22Rv1 (cell line): ENCODE data around the gene ACOT7.

Source experiments
- H3K27ac ChIP-seq: fragments of 450-650 bp; 2 replicates; pipeline ENCODE4 v1.5.1; 2017
- CTCF ChIP-seq: fragments of 450-650 bp; IDR thresholded peaks from 2 replicates; pipeline ENCODE4 v1.5.1; 2017; ENCODE audit warnings: mild to moderate bottlenecking
- ZFX ChIP-seq: fragments of 450-650 bp; IDR thresholded peaks from 2 replicates; pipeline ENCODE4 v1.6.1; 2017; ENCODE audit warnings: antibody characterized with exemption, borderline replicate concordance

The ACOT7 gene

DNA sequence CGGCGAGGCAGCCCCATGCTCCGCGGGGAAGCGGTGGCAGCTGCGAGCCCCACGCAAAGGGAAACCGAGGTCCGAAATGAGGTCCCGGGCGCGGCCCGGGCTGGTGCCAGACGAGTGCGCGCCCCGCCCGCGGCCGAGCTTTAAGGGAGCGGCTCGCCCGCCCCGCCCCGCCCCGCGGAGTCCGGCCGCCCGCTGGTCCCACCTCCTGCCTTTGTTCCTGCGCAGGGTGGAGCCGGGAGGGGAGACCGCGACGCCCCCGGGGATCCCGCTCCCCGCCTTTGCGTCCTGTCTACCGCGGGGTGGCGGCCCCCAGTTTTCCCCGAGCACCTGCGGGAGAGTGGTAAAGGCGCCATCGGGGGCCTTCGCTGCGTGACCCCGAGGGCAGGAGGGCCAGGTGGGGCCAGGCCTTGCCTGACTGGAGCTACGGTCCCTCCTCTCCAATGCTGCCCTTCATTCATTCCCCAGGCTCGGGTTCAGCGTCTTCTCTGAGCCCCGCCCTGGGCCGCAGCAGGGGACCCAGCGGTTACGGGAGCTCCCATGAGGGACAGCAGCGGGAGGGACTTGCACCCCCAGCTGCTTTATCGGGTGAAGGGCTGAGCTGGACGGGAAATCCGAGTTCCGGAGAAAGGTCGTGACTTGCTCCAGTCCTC lies 26.4 kb upstream of the ACOT7 start, which contains the start of gene HES2:
HES2 (minus strand) TSS at position 116 of the 650 bp plus-strand sequence; CDS start at position 17, 99 bp downstream.
- no peak within 1 kb of the TSS for H3K27ac ChIP-seq
- no peak for TF ChIP-seq CTCF
- no peak for TF ChIP-seq ZFX

DNA sequence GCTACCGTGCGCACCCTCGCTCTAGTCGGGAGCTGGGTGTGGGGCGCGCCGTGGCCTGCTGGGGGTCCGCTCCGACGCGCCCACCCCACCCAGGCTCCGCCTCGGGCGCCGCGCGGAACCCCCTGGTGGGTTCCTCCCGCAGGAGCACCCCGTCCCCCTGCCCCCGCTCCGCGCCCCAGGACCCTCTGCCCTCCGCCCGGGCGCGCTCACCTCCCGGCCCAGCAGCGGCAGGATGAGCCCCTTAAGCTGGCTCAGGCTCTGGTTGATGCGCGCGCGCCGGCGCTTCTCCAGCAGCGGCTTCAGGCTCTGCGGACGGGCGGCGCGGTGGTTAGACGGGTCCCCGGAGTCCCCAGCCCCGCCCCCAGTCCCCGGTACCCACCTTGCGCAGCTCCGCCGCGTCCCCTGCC lies 25.8 kb upstream of the ACOT7 start:
- no peak for TF ChIP-seq CTCF
- no peak for TF ChIP-seq ZFX
- H3K27ac ChIP-seq = no peak overlapping the region

DNA sequence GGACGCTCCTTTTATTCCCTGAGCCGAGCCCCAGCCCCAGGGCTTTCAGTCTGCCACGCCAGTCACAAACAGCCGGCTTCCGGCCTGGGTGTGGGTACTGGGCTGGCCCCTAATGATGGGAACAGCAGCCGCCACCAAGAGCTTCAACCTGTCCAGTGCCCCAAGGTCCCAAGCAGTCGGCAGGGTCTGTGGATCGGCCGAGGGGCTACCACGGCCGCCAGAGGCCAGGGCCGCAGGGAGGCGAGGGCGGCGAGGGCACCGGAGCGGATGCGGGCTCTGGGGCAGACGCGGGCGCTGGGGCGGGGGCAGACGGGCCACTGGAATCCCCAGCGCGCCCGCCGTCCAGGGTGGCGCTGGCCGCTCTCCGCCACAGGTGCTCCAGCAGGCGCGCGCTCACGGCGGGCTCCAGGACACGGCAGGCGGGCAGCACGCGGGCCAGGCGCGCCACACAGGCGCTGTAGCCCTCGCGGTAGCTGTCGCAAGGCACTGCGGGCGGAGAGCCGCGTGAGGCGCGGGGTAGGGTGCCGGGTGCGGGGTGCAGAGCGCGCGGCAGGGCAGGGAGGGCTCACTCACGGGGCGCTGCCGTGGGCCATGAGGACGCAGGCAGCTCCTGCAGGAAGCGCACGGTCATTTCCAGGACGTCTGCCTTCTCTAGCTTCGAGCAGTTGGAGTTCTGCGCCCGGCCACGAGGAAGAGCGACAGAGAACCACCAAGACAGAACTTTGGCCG lies 25.3 kb upstream of the ACOT7 start:
- TF ChIP-seq CTCF (no peak), ZFX (no peak)
- H3K27ac ChIP-seq = no peak overlapping the region

- no peak overlapping the region for H3K27ac ChIP-seq
- no peak for TF ChIP-seq CTCF
- TF ChIP-seq ZFX = no peak
Measured at GRCh38 chr1:6417961-6418667, 24.5 kb upstream of the ACOT7 start.

- H3K27ac ChIP-seq = no peak overlapping the region
- TF ChIP-seq ZFX (no peak), CTCF (no peak)
Measured at GRCh38 chr1:6416906-6417305, 23.3 kb upstream of the ACOT7 start.

DNA sequence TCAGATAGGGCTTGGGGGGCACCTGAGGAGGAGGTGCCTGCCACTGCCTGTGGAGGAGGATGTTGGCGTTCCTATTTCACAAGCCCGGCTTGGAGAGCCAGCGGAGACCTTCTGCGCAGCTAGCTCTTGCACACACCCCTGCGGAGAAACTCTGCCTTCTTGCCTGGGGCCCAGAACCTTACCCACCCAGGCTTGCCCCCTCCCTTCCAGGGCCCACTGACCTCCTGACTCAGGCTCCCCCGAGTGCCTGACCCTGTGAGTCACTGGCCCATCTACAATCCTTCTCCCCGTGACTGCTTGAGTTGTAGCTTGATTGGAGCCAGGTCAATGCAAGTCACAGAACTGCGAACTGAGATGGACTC lies 22.7 kb upstream of the ACOT7 start:
- no peak overlapping the region for H3K27ac ChIP-seq
- no peak for TF ChIP-seq ZFX
- TF ChIP-seq CTCF = no peak
